HCT116 (cell line): ENCODE data around the gene GARNL3. TPM values are rescaled to one million over a fixed set of nuclear protein-coding genes. Genes with fewer than 3 reads are reported as not detected.

Source experiments
- ATAC-seq: fragments of 200-7000 bp; cut with Tn5 transposase; 2 replicates; pipeline ENCODE4 v1.9.1; 2020; ENCODE audit warnings: mild to moderate bottlenecking, moderate library complexity
- BruUV-seq: library from RNA; stranded (reverse); fragments of 400-500 nt; replicated peaks from 2 replicates; lab custom pipeline; 2021; lab: Mats Ljungman, UMichigan
- CTCF ChIA-PET: fragments of 300-600 bp; sonication (Branson Sonifier 250); formaldehyde crosslinking; loops from one replicate; lab custom pipeline; 2021; ENCODE audit warnings: antibody characterized with exemption; lab: Charles Lee
- POLR2A ChIA-PET: fragments of 300-600, 350-600 bp; sonication (Branson Sonifier 250); formaldehyde crosslinking; loops from one replicate; lab custom pipeline; 2021; ENCODE audit warnings: antibody characterized with exemption; lab: Charles Lee
- RAD21 ChIA-PET, 2 experiments: fragments of 300-600 bp; sonication (Branson Sonifier 250); formaldehyde crosslinking; loops; one replicate each; lab custom pipeline; 2023; ENCODE audit warnings: low total read pairs in 2 of 2; ENCODE audit not compliant: uncharacterized antibody in 2 of 2, unreplicated experiment in 2 of 2, low non-redundant PET in 1 of 2; lab: Charles Lee
- DNase-seq: peaks from one replicate; pipeline ENCODE4 v3.0.0-alpha.2; 2010; ENCODE audit warnings: low read depth, low spot score
- H2AFZ ChIP-seq: fragments of 200-600 bp; shearing (Covaris generic), sonication (generic); 2 replicates; pipeline ENCODE4 v1.6.1; 2017; ENCODE audit warnings: low read depth, mixed run types, mixed read lengths, antibody characterized with exemption, low read length; ENCODE audit not compliant: poor library complexity, severe bottlenecking
- H3K27ac ChIP-seq: 2 replicates; pipeline ENCODE4 v1.5.1; 2012; ENCODE audit warnings: low read depth, low read length
- H3K27me3 ChIP-seq: fragments of 200-600 bp; sonication (generic); 2 replicates; pipeline ENCODE4 v1.6.1; 2016; ENCODE audit warnings: mixed run types, low read length, mixed read lengths; ENCODE audit not compliant: insufficient read depth
- H3K36me3 ChIP-seq, 2 experiments: fragments of 200-500 bp in 1 of 2; fragments of 200-600 bp in 1 of 2; sonication (Bioruptor generic) in 1 of 2; sonication (generic) in 1 of 2; 2 replicates each; pipeline versions ENCODE4 v1.5.1 to v1.6.1; 2014 to 2016; ENCODE audit warnings: low read length in 2 of 2, inconsistent platforms in 1 of 2, mixed read lengths in 1 of 2, mixed run types in 1 of 2; ENCODE audit not compliant: insufficient read depth in 2 of 2, control insufficient read depth in 1 of 2
- H3K4me1 ChIP-seq, 2 experiments: fragments of 200-600 bp in 1 of 2; sonication (generic) in 1 of 2; 2 replicates each; pipeline versions ENCODE4 v1.5.1 to v1.6.1; 2012 to 2017; ENCODE audit warnings: low read length in 2 of 2, inconsistent platforms in 1 of 2, mild to moderate bottlenecking in 1 of 2, mixed read lengths in 1 of 2, mixed run types in 1 of 2, moderate library complexity in 1 of 2; ENCODE audit not compliant: insufficient read depth in 2 of 2, control insufficient read depth in 1 of 2
- H3K4me2 ChIP-seq: fragments of 200-600 bp; sonication (generic); 2 replicates; pipeline ENCODE4 v1.6.1; 2017; ENCODE audit warnings: mixed run types, low read length, mixed read lengths
- H3K4me3 ChIP-seq, 2 experiments: fragments of 200-600 bp in 1 of 2; sonication (generic) in 1 of 2; replicated peaks in 1 of 2; 2 replicates each; pipeline ENCODE4 v1.5.1; 2011 to 2016; ENCODE audit warnings: low read length in 2 of 2, control low read depth in 1 of 2, low read depth in 1 of 2, mild to moderate bottlenecking in 1 of 2, mixed read lengths in 1 of 2, mixed run types in 1 of 2
- H3K79me2 ChIP-seq: fragments of 200-600 bp; sonication (generic); 2 replicates; pipeline ENCODE4 v1.6.1; 2017; ENCODE audit warnings: mild to moderate bottlenecking, mixed run types, low read length, moderate library complexity, mixed read lengths; ENCODE audit not compliant: insufficient read depth
- H3K9ac ChIP-seq: fragments of 200-600 bp; sonication (generic); 2 replicates; pipeline ENCODE4 v1.6.1; 2016; ENCODE audit warnings: low read length, mixed read lengths
- H3K9me2 ChIP-seq: fragments of 200-600 bp; sonication (generic), shearing (Covaris generic); 2 replicates; pipeline ENCODE4 v1.6.1; 2017; ENCODE audit warnings: mixed run types, mild to moderate bottlenecking, moderate library complexity; ENCODE audit not compliant: insufficient read depth
- H3K9me3 ChIP-seq, 2 experiments: fragments of 200-500 bp in 1 of 2; fragments of 200-600 bp in 1 of 2; sonication (Bioruptor generic) in 1 of 2; sonication (generic) in 1 of 2; 2 replicates each; pipeline ENCODE4 v1.6.1; 2014 to 2017; ENCODE audit warnings: low read length in 2 of 2, mixed read lengths in 2 of 2, inconsistent platforms in 1 of 2, low read depth in 1 of 2, mild to moderate bottlenecking in 1 of 2, mixed run types in 1 of 2, moderate library complexity in 1 of 2; ENCODE audit not compliant: control insufficient read depth in 1 of 2, insufficient read depth in 1 of 2
- H4K20me1 ChIP-seq: fragments of 200-600 bp; sonication (generic), shearing (Covaris generic); 2 replicates; pipeline ENCODE4 v1.6.1; 2017; ENCODE audit warnings: mixed run types, mild to moderate bottlenecking, moderate library complexity; ENCODE audit not compliant: insufficient read depth
- EGR1 ChIP-seq: IDR thresholded peaks from 2 replicates; pipeline ENCODE4 v1.6.1; 2012; ENCODE audit warnings: low read depth
- FOSL1 ChIP-seq: IDR thresholded peaks from 2 replicates; pipeline ENCODE4 v1.6.1; 2012; ENCODE audit warnings: low read depth
- POLR2AphosphoS5 ChIP-seq: IDR thresholded peaks from 2 replicates; pipeline ENCODE4 v1.6.1; 2011; ENCODE audit warnings: mild to moderate bottlenecking, low read depth, low read length, moderate library complexity
- SIN3A ChIP-seq: IDR thresholded peaks from 2 replicates; pipeline ENCODE4 v1.6.1; 2012; ENCODE audit warnings: low read depth
- TCF7L2 ChIP-seq: IDR thresholded peaks from 2 replicates; pipeline ENCODE4 v1.7.0; 2011; ENCODE audit warnings: borderline replicate concordance, inconsistent platforms; ENCODE audit not compliant: insufficient read depth, insufficient read length; ENCODE audit errors: extremely low read depth
- ZFX ChIP-seq: fragments of 450-650 bp; IDR thresholded peaks from 2 replicates; pipeline ENCODE4 v1.6.1; 2017
- ZNF274 ChIP-seq: fragments of 200-500 bp; sonication (Bioruptor generic); IDR thresholded peaks from 2 replicates; pipeline ENCODE4 v1.6.1; 2014; ENCODE audit warnings: mild to moderate bottlenecking, low read depth, low read length, inconsistent platforms
- intact Hi-C: fragments of 100-400 bp; cut with micrococcal nuclease; formaldehyde crosslinking; loops from 2 replicates; pipeline ENCODE4 v1.10.0; 2022
- total RNA-seq: library from RNA; stranded (reverse); gene quantifications from one replicate; pipeline ENCODE4 v1.2.1, GENCODE V29; 2021; ENCODE audit not compliant: unreplicated experiment
- TF ChIP-seq, protein P1 (sequence below), 3 experiments: fragments of 200-600 bp in 1 of 3; sonication (generic) in 1 of 3; IDR thresholded peaks in 2 of 3; conservative IDR thresholded peaks in 1 of 3; 2 replicates each; pipeline ENCODE4 v1.5.1; 2012 to 2017; ENCODE audit warnings: low read depth in 2 of 3, low read length in 2 of 3, antibody characterized with exemption in 1 of 3, borderline replicate concordance in 1 of 3, control low read depth in 1 of 3, mild to moderate bottlenecking in 1 of 3, mixed read lengths in 1 of 3, mixed run types in 1 of 3, moderate library complexity in 1 of 3; ENCODE audit not compliant: insufficient read depth in 1 of 3
- TF ChIP-seq, protein P2 (sequence below): IDR thresholded peaks from 2 replicates; pipeline ENCODE4 v1.6.1; 2012

GARNL3 gene
- total RNA-seq, 1 experiment from 2014 or later: 8.8 TPM

DNA sequence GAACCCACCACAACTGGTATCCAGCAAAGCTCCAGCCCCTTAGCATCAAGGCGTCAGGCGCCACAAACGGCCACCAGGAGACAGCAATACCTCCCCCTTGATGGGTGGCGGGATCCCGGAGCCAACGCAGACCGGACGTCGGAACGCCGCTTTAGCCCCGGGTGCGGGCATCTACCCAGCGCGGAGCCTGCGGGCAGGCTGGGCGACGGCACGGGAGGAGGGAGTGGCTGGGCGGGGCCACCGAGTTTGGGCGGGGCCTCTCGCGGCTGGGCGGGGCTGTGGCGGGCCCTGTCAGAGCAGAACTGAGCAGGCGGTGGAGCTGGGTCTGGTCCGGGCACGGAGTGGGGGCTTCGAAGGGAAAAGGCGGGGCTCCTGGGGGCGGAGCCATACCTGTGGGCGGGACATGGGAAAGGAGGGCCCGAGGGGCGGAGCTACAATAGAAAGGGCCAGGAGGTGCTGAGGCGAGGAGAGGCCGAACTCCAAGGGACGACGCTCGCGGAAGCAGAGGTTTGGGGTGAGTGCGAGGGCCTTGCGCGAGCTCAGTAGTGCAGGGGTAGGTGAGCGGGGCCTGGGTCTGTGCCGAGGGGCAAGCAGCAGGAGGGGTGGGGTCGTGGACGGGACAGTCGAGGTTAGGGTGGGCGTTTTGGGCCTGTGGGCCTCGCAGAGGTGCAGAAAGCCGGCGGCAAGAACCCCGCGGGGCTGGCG is 40.2 kb upstream of the GARNL3 start:
- Histone ChIP-seq H3K4me2 (peak overlapping the region; percentile 87), H3K27ac (peak overlapping the region; percentile 64; the same call in 1 of the 2 replicates), H3K4me1 (peaks cover 8 to 26% of the 10 kb centered on the region in 2 experiments; a peak in 3 of 4 replicates), H3K36me3 (no peaks in the 10 kb centered on the region), H3K9me3 (no peaks in the 10 kb centered on the region), H3K9me2 (no peaks in the 10 kb centered on the region), H2AFZ (peak overlapping the region; percentile 87), H4K20me1 (no peaks in the 10 kb centered on the region), H3K4me3 (peak overlapping the region; percentile 47 to 56), H3K27me3 (peaks cover 19% of the 10 kb centered on the region; the same call in 1 of the 2 replicates), H3K79me2 (peaks cover 4% of the 10 kb centered on the region; the same call in 1 of the 2 replicates), H3K9ac (peak overlapping the region; percentile 56)
- ChIA-PET RAD21 (interaction anchor here (0.6 to 1.9 kb wide), 5 partner anchors 10 to 173 kb away, joined by 4 to 9 read pairs (median 5); partner anchors contain the start of gene SLC2A8 (in 2 of the 2)), POLR2A (interaction anchor here (0.7 to 1.9 kb wide), 7 partner anchors 10 to 227 kb away, joined by 3 to 9 read pairs (median 3); partner anchors contain the start of genes LRSAM1, RPL12, SLC2A8 and ZNF79), CTCF (interaction anchor here (0.6 to 2.8 kb wide), 13 partner anchors 10 to 510 kb away, joined by 3 to 24 read pairs (median 5); partner anchors contain the start of genes SLC2A8 and TOR2A)
- intact Hi-C loops: loop anchor here (1.0 kb wide), 1 partner anchor 172 kb away; no protein-coding TSS in a partner anchor
- BruUV-seq: no TSS peak
- ATAC-seq (peak; percentile 82), DNase-seq (peak; percentile 85)
- 0 out of 2 replicates have a peak, but pooled peaks have one; percentile 20 for TF ChIP-seq POLR2AphosphoS5
- TF ChIP-seq SIN3A: no peak
- TF ChIP-seq, protein P1, sequence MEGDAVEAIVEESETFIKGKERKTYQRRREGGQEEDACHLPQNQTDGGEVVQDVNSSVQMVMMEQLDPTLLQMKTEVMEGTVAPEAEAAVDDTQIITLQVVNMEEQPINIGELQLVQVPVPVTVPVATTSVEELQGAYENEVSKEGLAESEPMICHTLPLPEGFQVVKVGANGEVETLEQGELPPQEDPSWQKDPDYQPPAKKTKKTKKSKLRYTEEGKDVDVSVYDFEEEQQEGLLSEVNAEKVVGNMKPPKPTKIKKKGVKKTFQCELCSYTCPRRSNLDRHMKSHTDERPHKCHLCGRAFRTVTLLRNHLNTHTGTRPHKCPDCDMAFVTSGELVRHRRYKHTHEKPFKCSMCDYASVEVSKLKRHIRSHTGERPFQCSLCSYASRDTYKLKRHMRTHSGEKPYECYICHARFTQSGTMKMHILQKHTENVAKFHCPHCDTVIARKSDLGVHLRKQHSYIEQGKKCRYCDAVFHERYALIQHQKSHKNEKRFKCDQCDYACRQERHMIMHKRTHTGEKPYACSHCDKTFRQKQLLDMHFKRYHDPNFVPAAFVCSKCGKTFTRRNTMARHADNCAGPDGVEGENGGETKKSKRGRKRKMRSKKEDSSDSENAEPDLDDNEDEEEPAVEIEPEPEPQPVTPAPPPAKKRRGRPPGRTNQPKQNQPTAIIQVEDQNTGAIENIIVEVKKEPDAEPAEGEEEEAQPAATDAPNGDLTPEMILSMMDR (IDR thresholded peaks at IDR 0.05 in 2 of 3, conservative IDR thresholded peaks at IDR 0.05 in 1 of 3; ENCODE audit: borderline replicate concordance in 1 of 3, insufficient read depth in 1 of 3, low read depth in 2 of 3, low read length in 2 of 3): no peak; a peak in 1 of 6 replicates
- TF ChIP-seq ZFX: peak; percentile 68
- no peak for TF ChIP-seq FOSL1
- 0 out of 2 replicates have a peak, but pooled peaks have one; percentile 4 for TF ChIP-seq EGR1
- no peak for TF ChIP-seq ZNF274
- TF ChIP-seq, protein P2, sequence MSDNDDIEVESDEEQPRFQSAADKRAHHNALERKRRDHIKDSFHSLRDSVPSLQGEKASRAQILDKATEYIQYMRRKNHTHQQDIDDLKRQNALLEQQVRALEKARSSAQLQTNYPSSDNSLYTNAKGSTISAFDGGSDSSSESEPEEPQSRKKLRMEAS: peak; percentile 84
- TF ChIP-seq TCF7L2: no peak
